HEK293 (cell line): ENCODE results near the gene B4GALT2.

Experiments used
- GLIS1 ChIP-seq: fragments of 450-650 bp; formaldehyde crosslinking; IDR thresholded peaks from 2 replicates; pipeline ENCODE4 v1.5.1; 2016; ENCODE audit warnings: missing biosample characterization, missing genetic modification characterization
- KLF7 ChIP-seq: fragments of 450-650 bp; formaldehyde crosslinking; IDR thresholded peaks from 2 replicates; pipeline ENCODE4 v1.5.1; 2016; ENCODE audit warnings: missing biosample characterization, missing genetic modification characterization, borderline replicate concordance
- SCRT1 ChIP-seq: fragments of 450-650 bp; formaldehyde crosslinking; IDR thresholded peaks from 2 replicates; pipeline ENCODE4 v1.5.1; 2016; ENCODE audit warnings: missing biosample characterization, missing genetic modification characterization, borderline replicate concordance
- SCRT2 ChIP-seq: fragments of 450-650 bp; formaldehyde crosslinking; IDR thresholded peaks from 2 replicates; pipeline ENCODE4 v1.5.1; 2016; ENCODE audit warnings: missing biosample characterization, missing genetic modification characterization
- TSHZ1 ChIP-seq: fragments of 450-650 bp; formaldehyde crosslinking; IDR thresholded peaks from 2 replicates; pipeline ENCODE4 v1.5.1; 2016; ENCODE audit warnings: missing biosample characterization, missing genetic modification characterization, borderline replicate concordance
- ZBTB21 ChIP-seq: fragments of 450-650 bp; formaldehyde crosslinking; IDR thresholded peaks from 2 replicates; pipeline ENCODE4 v1.5.1; 2017; ENCODE audit warnings: missing biosample characterization, missing genetic modification characterization
- ZBTB48 ChIP-seq: fragments of 450-650 bp; formaldehyde crosslinking; IDR thresholded peaks from 2 replicates; pipeline ENCODE4 v1.5.1; 2016; ENCODE audit warnings: missing biosample characterization, missing genetic modification characterization
- ZEB2 ChIP-seq: fragments of 450-650 bp; formaldehyde crosslinking; IDR thresholded peaks from 2 replicates; pipeline ENCODE4 v1.5.1; 2016; ENCODE audit warnings: missing biosample characterization, missing genetic modification characterization
- ZNF155 ChIP-seq: fragments of 450-650 bp; formaldehyde crosslinking; IDR thresholded peaks from 2 replicates; pipeline ENCODE4 v1.5.1; 2016; ENCODE audit warnings: missing biosample characterization, missing genetic modification characterization
- ZNF2 ChIP-seq: fragments of 450-650 bp; formaldehyde crosslinking; IDR thresholded peaks from 2 replicates; pipeline ENCODE4 v1.5.1; 2016; ENCODE audit warnings: missing biosample characterization, missing genetic modification characterization
- ZNF211 ChIP-seq: fragments of 450-650 bp; formaldehyde crosslinking; IDR thresholded peaks from 2 replicates; pipeline ENCODE4 v1.5.1; 2016; ENCODE audit warnings: low read depth, missing biosample characterization, missing genetic modification characterization
- ZNF221 ChIP-seq: fragments of 450-650 bp; formaldehyde crosslinking; IDR thresholded peaks from 2 replicates; pipeline ENCODE4 v1.5.1; 2017; ENCODE audit warnings: missing biosample characterization, missing genetic modification characterization, borderline replicate concordance
- ZNF302 ChIP-seq: fragments of 450-650 bp; formaldehyde crosslinking; IDR thresholded peaks from 2 replicates; pipeline ENCODE4 v1.5.1; 2016; ENCODE audit warnings: missing biosample characterization, missing genetic modification characterization, low read depth
- ZNF398 ChIP-seq: fragments of 450-650 bp; formaldehyde crosslinking; IDR thresholded peaks from 2 replicates; pipeline ENCODE4 v1.5.1; 2017; ENCODE audit warnings: missing biosample characterization, missing genetic modification characterization
- ZNF433 ChIP-seq: fragments of 450-650 bp; formaldehyde crosslinking; IDR thresholded peaks from 2 replicates; pipeline ENCODE4 v1.5.1; 2016; ENCODE audit warnings: missing biosample characterization, missing genetic modification characterization, low read depth
- ZNF510 ChIP-seq: fragments of 450-650 bp; formaldehyde crosslinking; IDR thresholded peaks from 2 replicates; pipeline ENCODE4 v1.5.1; 2018; ENCODE audit warnings: mild to moderate bottlenecking, missing genetic modification characterization, missing biosample characterization; ENCODE audit not compliant: insufficient replicate concordance
- ZNF704 ChIP-seq: fragments of 450-650 bp; formaldehyde crosslinking; IDR thresholded peaks from 2 replicates; pipeline ENCODE4 v1.5.1; 2016; ENCODE audit warnings: missing biosample characterization, missing genetic modification characterization
- ZNF776 ChIP-seq: fragments of 450-650 bp; formaldehyde crosslinking; IDR thresholded peaks from 2 replicates; pipeline ENCODE4 v1.5.0; 2017; ENCODE audit warnings: missing biosample characterization, missing genetic modification characterization, borderline replicate concordance
- TF ChIP-seq, protein P1 (sequence below): fragments of 450-650 bp; formaldehyde crosslinking; IDR thresholded peaks from 2 replicates; pipeline ENCODE4 v1.5.1; 2016; ENCODE audit warnings: missing biosample characterization, missing genetic modification characterization
- TF ChIP-seq, protein P2 (sequence below): fragments of 450-650 bp; formaldehyde crosslinking; optimal IDR thresholded peaks from 2 replicates; pipeline ENCODE3; 2016; ENCODE audit warnings: missing biosample characterization, mild to moderate bottlenecking, missing genetic modification characterization
- TF ChIP-seq, protein P3 (sequence below): fragments of 450-650 bp; formaldehyde crosslinking; IDR thresholded peaks from 2 replicates; pipeline ENCODE4 v1.5.1; 2016; ENCODE audit warnings: missing biosample characterization, missing genetic modification characterization
- TF ChIP-seq, protein P4 (sequence below): fragments of 450-650 bp; formaldehyde crosslinking; IDR thresholded peaks from 2 replicates; pipeline ENCODE4 v1.5.1; 2017; ENCODE audit warnings: missing biosample characterization, missing genetic modification characterization
- TF ChIP-seq, protein P5 (sequence below): fragments of 450-650 bp; formaldehyde crosslinking; IDR thresholded peaks from 2 replicates; pipeline ENCODE4 v1.5.1; 2016; ENCODE audit warnings: missing biosample characterization, missing genetic modification characterization

B4GALT2 gene

DNA sequence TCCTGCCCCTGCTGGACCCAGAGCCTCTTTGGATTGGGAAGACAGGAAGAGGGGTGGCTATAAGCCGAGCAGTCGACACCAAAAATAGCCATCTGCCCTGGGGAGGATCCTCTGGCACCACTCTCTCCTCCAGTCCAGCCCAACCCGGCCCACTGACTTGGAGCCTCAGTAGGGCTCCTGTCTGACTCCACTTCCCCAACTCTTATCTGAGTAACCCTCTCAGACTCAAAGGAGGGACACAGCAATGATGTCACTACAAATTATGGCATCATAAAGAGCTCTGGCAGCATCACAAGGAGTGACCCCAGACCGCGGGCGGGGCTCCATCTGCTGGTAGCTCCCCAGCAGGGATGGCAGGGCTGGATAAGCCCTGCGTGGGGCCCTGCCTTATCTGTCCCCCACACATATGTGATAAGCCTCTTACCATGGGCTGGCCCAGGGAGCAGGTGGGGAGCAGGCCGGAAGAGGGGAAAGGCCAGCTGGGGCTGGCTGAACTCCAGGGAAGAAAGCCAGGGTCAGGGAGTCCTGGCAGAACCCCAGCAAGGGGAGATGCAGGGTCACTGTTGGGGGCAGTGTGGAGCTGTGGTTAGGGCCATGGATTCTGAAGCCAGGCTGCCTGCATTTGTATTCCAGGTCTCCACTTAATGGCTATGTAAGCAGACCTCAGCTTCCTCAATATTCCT lies 56.9 kb downstream of the B4GALT2 start (continued):
- TF ChIP-seq, protein P1, sequence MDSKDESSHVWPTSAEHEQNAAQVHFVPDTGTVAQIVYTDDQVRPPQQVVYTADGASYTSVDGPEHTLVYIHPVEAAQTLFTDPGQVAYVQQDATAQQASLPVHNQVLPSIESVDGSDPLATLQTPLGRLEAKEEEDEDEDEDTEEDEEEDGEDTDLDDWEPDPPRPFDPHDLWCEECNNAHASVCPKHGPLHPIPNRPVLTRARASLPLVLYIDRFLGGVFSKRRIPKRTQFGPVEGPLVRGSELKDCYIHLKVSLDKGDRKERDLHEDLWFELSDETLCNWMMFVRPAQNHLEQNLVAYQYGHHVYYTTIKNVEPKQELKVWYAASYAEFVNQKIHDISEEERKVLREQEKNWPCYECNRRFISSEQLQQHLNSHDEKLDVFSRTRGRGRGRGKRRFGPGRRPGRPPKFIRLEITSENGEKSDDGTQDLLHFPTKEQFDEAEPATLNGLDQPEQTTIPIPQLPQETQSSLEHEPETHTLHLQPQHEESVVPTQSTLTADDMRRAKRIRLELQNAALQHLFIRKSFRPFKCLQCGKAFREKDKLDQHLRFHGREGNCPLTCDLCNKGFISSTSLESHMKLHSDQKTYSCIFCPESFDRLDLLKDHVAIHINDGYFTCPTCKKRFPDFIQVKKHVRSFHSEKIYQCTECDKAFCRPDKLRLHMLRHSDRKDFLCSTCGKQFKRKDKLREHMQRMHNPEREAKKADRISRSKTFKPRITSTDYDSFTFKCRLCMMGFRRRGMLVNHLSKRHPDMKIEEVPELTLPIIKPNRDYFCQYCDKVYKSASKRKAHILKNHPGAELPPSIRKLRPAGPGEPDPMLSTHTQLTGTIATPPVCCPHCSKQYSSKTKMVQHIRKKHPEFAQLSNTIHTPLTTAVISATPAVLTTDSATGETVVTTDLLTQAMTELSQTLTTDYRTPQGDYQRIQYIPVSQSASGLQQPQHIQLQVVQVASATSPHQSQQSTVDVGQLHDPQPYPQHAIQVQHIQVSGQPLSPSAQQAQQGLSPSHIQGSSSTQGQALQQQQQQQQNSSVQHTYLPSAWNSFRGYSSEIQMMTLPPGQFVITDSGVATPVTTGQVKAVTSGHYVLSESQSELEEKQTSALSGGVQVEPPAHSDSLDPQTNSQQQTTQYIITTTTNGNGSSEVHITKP (tag by site-specific recombination): peak; percentile 30; the same call in 1 of the 2 replicates
- TF ChIP-seq TSHZ1 (tag by site-specific recombination) (no peak), ZEB2 (tag by site-specific recombination) (no peak), ZBTB48 (tag by site-specific recombination) (no peak), ZNF433 (no peak), ZNF398 (tag by site-specific recombination) (peak; percentile 44; the same call in 1 of the 2 replicates), ZNF211 (tag by site-specific recombination) (no peak), SCRT1 (tag by site-specific recombination) (no peak), ZNF704 (tag by site-specific recombination) (no peak), KLF7 (tag by site-specific recombination) (no peak), ZNF510 (tag by site-specific recombination) (no peak), ZNF776 (tag by site-specific recombination) (no peak), ZNF221 (tag by site-specific recombination) (no peak), ZNF2 (tag by site-specific recombination) (no peak), GLIS1 (tag by site-specific recombination) (peak; percentile 94), SCRT2 (no peak), ZNF155 (no peak), ZNF302 (tag by site-specific recombination) (no peak), ZBTB21 (peak; percentile 93)
- TF ChIP-seq, protein P2, sequence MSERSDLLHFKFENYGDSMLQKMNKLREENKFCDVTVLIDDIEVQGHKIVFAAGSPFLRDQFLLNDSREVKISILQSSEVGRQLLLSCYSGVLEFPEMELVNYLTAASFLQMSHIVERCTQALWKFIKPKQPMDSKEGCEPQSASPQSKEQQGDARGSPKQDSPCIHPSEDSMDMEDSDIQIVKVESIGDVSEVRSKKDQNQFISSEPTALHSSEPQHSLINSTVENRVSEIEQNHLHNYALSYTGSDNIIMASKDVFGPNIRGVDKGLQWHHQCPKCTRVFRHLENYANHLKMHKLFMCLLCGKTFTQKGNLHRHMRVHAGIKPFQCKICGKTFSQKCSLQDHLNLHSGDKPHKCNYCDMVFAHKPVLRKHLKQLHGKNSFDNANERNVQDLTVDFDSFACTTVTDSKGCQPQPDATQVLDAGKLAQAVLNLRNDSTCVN (tag by site-specific recombination): no peak
- TF ChIP-seq, protein P3, sequence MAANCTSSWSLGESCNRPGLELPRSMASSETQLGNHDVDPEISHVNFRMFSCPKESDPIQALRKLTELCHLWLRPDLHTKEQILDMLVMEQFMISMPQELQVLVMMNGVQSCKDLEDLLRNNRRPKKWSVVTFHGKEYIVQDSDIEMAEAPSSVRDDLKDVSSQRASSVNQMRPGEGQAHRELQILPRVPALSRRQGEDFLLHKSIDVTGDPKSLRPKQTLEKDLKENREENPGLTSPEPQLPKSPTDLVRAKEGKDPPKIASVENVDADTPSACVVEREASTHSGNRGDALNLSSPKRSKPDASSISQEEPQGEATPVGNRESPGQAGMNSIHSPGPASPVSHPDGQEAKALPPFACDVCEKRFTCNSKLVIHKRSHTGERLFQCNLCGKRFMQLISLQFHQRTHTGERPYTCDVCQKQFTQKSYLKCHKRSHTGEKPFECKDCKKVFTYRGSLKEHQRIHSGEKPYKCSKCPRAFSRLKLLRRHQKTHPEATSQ: no peak
- TF ChIP-seq, protein P4, sequence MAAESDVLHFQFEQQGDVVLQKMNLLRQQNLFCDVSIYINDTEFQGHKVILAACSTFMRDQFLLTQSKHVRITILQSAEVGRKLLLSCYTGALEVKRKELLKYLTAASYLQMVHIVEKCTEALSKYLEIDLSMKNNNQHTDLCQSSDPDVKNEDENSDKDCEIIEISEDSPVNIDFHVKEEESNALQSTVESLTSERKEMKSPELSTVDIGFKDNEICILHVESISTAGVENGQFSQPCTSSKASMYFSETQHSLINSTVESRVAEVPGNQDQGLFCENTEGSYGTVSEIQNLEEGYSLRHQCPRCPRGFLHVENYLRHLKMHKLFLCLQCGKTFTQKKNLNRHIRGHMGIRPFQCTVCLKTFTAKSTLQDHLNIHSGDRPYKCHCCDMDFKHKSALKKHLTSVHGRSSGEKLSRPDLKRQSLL: no peak
- TF ChIP-seq, protein P5, sequence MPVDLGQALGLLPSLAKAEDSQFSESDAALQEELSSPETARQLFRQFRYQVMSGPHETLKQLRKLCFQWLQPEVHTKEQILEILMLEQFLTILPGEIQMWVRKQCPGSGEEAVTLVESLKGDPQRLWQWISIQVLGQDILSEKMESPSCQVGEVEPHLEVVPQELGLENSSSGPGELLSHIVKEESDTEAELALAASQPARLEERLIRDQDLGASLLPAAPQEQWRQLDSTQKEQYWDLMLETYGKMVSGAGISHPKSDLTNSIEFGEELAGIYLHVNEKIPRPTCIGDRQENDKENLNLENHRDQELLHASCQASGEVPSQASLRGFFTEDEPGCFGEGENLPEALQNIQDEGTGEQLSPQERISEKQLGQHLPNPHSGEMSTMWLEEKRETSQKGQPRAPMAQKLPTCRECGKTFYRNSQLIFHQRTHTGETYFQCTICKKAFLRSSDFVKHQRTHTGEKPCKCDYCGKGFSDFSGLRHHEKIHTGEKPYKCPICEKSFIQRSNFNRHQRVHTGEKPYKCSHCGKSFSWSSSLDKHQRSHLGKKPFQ (tag by site-specific recombination): no peak
